Measurements from ENCODE around the gene SCN10A.

Gene SCN10A

GRCh38 chr3:38657369-38657768 is 158.6 kb downstream of the SCN10A start:
- peaks cover 3 to 4% of the 10 kb centered on the region in 2 donors for H3K9me3 ChIP-seq (ENCODE audit: control insufficient read depth in 2 of 2, low read length in 2 of 2)
- H3K4me1 ChIP-seq (ENCODE audit: control insufficient read depth, insufficient read depth, low read length) = no peaks in the 10 kb centered on the region
- no peak overlapping the region for H3K9ac ChIP-seq (ENCODE audit: low read length in 2 of 2)
- no peak overlapping the region for H3K27ac ChIP-seq (ENCODE audit: low read length)
- no peak overlapping the region for H3K4me3 ChIP-seq (ENCODE audit: low read length in 2 of 2)
- H3K36me3 ChIP-seq (ENCODE audit: control insufficient read depth in 2 of 2, insufficient read depth in 2 of 2, low read length in 2 of 2) = no peaks in the 10 kb centered on the region
- peaks cover 23 to 29% of the 10 kb centered on the region in 2 donors for H3K27me3 ChIP-seq (ENCODE audit: control insufficient read depth in 1 of 2, insufficient read depth in 2 of 2, low read length in 2 of 2)

- no peaks in the 10 kb centered on the region for H3K36me3 ChIP-seq (ENCODE audit: control insufficient read depth in 2 of 2, insufficient read depth in 2 of 2, low read length in 2 of 2)
- H3K27me3 ChIP-seq (ENCODE audit: control insufficient read depth in 1 of 2, insufficient read depth in 2 of 2, low read length in 2 of 2) = peaks cover 27 to 29% of the 10 kb centered on the region in 2 donors
- peaks cover 5% of the 10 kb centered on the region for H3K4me1 ChIP-seq (ENCODE audit: control insufficient read depth, insufficient read depth, low read length)
- H3K9ac ChIP-seq (ENCODE audit: low read length in 2 of 2) = no peak overlapping the region
- no peaks in the 10 kb centered on the region for H3K9me3 ChIP-seq (ENCODE audit: control insufficient read depth in 2 of 2, low read length in 2 of 2)
- H3K27ac ChIP-seq (ENCODE audit: low read length) = no peak overlapping the region
- no peak overlapping the region for H3K4me3 ChIP-seq (ENCODE audit: low read length in 2 of 2)
Observed at GRCh38 chr3:38655708-38656300, 160.2 kb downstream of the SCN10A start.

GRCh38 chr3:38653685-38654537 is 162.1 kb downstream of the SCN10A start:
- no peak overlapping the region for H3K4me3 ChIP-seq (ENCODE audit: low read length in 2 of 2)
- H3K4me1 ChIP-seq (ENCODE audit: control insufficient read depth, insufficient read depth, low read length) = peaks cover 16% of the 10 kb centered on the region
- H3K36me3 ChIP-seq (ENCODE audit: control insufficient read depth in 2 of 2, insufficient read depth in 2 of 2, low read length in 2 of 2) = no peaks in the 10 kb centered on the region
- H3K27ac ChIP-seq (ENCODE audit: low read length) = no peak overlapping the region
- no peak overlapping the region for H3K9ac ChIP-seq (ENCODE audit: low read length in 2 of 2)
- no peaks in the 10 kb centered on the region for H3K9me3 ChIP-seq (ENCODE audit: control insufficient read depth in 2 of 2, low read length in 2 of 2)
- H3K27me3 ChIP-seq (ENCODE audit: control insufficient read depth in 1 of 2, insufficient read depth in 2 of 2, low read length in 2 of 2) = peaks cover 26 to 29% of the 10 kb centered on the region in 2 donors

GRCh38 chr3:38652934-38653333 is 163.1 kb downstream of the SCN10A start:
- H3K9ac ChIP-seq (ENCODE audit: low read length in 2 of 2) = no peak overlapping the region

GRCh38 chr3:38651153-38651789 is 164.7 kb downstream of the SCN10A start:
- H3K27ac ChIP-seq (ENCODE audit: low read length) = no peak overlapping the region
- peak overlapping the region in 1 of 2 donors; percentile 29 for H3K4me3 ChIP-seq (ENCODE audit: low read length in 2 of 2)
- H3K9me3 ChIP-seq (ENCODE audit: control insufficient read depth in 2 of 2, low read length in 2 of 2) = no peaks in the 10 kb centered on the region
- H3K27me3 ChIP-seq (ENCODE audit: control insufficient read depth in 1 of 2, insufficient read depth in 2 of 2, low read length in 2 of 2) = peaks cover 30 to 41% of the 10 kb centered on the region in 2 donors
- no peak overlapping the region for H3K9ac ChIP-seq (ENCODE audit: low read length in 2 of 2)
- H3K36me3 ChIP-seq (ENCODE audit: control insufficient read depth in 2 of 2, insufficient read depth in 2 of 2, low read length in 2 of 2) = no peaks in the 10 kb centered on the region
- peaks cover 21% of the 10 kb centered on the region for H3K4me1 ChIP-seq (ENCODE audit: control insufficient read depth, insufficient read depth, low read length)

More at GRCh38 chr3:38652934-38653333, 163.1 kb downstream of the SCN10A start:
- Histone ChIP-seq H3K36me3 (ENCODE audit: control insufficient read depth in 2 of 2, insufficient read depth in 2 of 2, low read length in 2 of 2) (no peaks in the 10 kb centered on the region), H3K27me3 (ENCODE audit: control insufficient read depth in 1 of 2, insufficient read depth in 2 of 2, low read length in 2 of 2) (peaks cover 33 to 37% of the 10 kb centered on the region in 2 donors), H3K4me3 (ENCODE audit: low read length in 2 of 2) (no peak overlapping the region), H3K9me3 (ENCODE audit: control insufficient read depth in 2 of 2, low read length in 2 of 2) (no peaks in the 10 kb centered on the region), H3K27ac (ENCODE audit: low read length) (no peak overlapping the region), H3K4me1 (ENCODE audit: control insufficient read depth, insufficient read depth, low read length) (peaks cover 21% of the 10 kb centered on the region)

- H3K27me3 ChIP-seq (ENCODE audit: control insufficient read depth in 1 of 2, insufficient read depth in 2 of 2, low read length in 2 of 2) = peaks cover 29 to 37% of the 10 kb centered on the region in 2 donors
- no peaks in the 10 kb centered on the region for H3K9me3 ChIP-seq (ENCODE audit: control insufficient read depth in 2 of 2, low read length in 2 of 2)
- H3K4me3 ChIP-seq (ENCODE audit: low read length in 2 of 2) = peak overlapping the region; percentile 64 to 73
- H3K36me3 ChIP-seq (ENCODE audit: control insufficient read depth in 2 of 2, insufficient read depth in 2 of 2, low read length in 2 of 2) = no peaks in the 10 kb centered on the region
- no peak overlapping the region for H3K27ac ChIP-seq (ENCODE audit: low read length)
- no peak overlapping the region for H3K9ac ChIP-seq (ENCODE audit: low read length in 2 of 2)
- H3K4me1 ChIP-seq (ENCODE audit: control insufficient read depth, insufficient read depth, low read length) = peaks cover 21% of the 10 kb centered on the region
Observed at GRCh38 chr3:38650248-38650951, 165.6 kb downstream of the SCN10A start.

- H3K9me3 ChIP-seq (ENCODE audit: control insufficient read depth in 2 of 2, low read length in 2 of 2) = no peaks in the 10 kb centered on the region
- peaks cover 21% of the 10 kb centered on the region for H3K4me1 ChIP-seq (ENCODE audit: control insufficient read depth, insufficient read depth, low read length)
- H3K36me3 ChIP-seq (ENCODE audit: control insufficient read depth in 2 of 2, insufficient read depth in 2 of 2, low read length in 2 of 2) = no peaks in the 10 kb centered on the region
- H3K27ac ChIP-seq (ENCODE audit: low read length) = no peak within 1 kb of the TSS
- H3K4me3 ChIP-seq (ENCODE audit: low read length in 2 of 2) = peak within 1 kb of the TSS; percentile 64 to 73
- peaks cover 29 to 37% of the 10 kb centered on the region in 2 donors for H3K27me3 ChIP-seq (ENCODE audit: control insufficient read depth in 1 of 2, insufficient read depth in 2 of 2, low read length in 2 of 2)
- peak within 1 kb of the TSS; percentile 13 to 60 for H3K9ac ChIP-seq (ENCODE audit: low read length in 2 of 2)
Observed at GRCh38 chr3:38649500-38650247, 166.3 kb downstream of the SCN10A start, which contains the start of gene SCN5A. Gene SCN5A (minus strand): TSS chr3:38649687. CDS start chr3:38633307, 16,380 bp downstream.

GRCh38 chr3:38648659-38649499 is 167.1 kb downstream of the SCN10A start:
- peak overlapping the region in 1 of 2 donors; percentile 24 for H3K9ac ChIP-seq (ENCODE audit: low read length in 2 of 2)
- no peaks in the 10 kb centered on the region for H3K36me3 ChIP-seq (ENCODE audit: control insufficient read depth in 2 of 2, insufficient read depth in 2 of 2, low read length in 2 of 2)
- peaks cover 29 to 34% of the 10 kb centered on the region in 2 donors for H3K27me3 ChIP-seq (ENCODE audit: control insufficient read depth in 1 of 2, insufficient read depth in 2 of 2, low read length in 2 of 2)
- H3K4me1 ChIP-seq (ENCODE audit: control insufficient read depth, insufficient read depth, low read length) = peaks cover 21% of the 10 kb centered on the region
- no peaks in the 10 kb centered on the region for H3K9me3 ChIP-seq (ENCODE audit: control insufficient read depth in 2 of 2, low read length in 2 of 2)
- H3K4me3 ChIP-seq (ENCODE audit: low read length in 2 of 2) = peak overlapping the region; percentile 38 to 69
- no peak overlapping the region for H3K27ac ChIP-seq (ENCODE audit: low read length)

- H3K4me3 ChIP-seq (ENCODE audit: low read length in 2 of 2) = no peak overlapping the region
- H3K9me3 ChIP-seq (ENCODE audit: control insufficient read depth in 2 of 2, low read length in 2 of 2) = no peaks in the 10 kb centered on the region
- H3K4me1 ChIP-seq (ENCODE audit: control insufficient read depth, insufficient read depth, low read length) = peaks cover 21% of the 10 kb centered on the region
- H3K27me3 ChIP-seq (ENCODE audit: control insufficient read depth in 1 of 2, insufficient read depth in 2 of 2, low read length in 2 of 2) = peaks cover 29 to 32% of the 10 kb centered on the region in 2 donors
- H3K27ac ChIP-seq (ENCODE audit: low read length) = no peak overlapping the region
- no peak overlapping the region for H3K9ac ChIP-seq (ENCODE audit: low read length in 2 of 2)
- H3K36me3 ChIP-seq (ENCODE audit: control insufficient read depth in 2 of 2, insufficient read depth in 2 of 2, low read length in 2 of 2) = no peaks in the 10 kb centered on the region
Observed at GRCh38 chr3:38648024-38648658, 167.9 kb downstream of the SCN10A start.
